Measurements from ENCODE around the gene BMP7. TPM values are rescaled to one million over a fixed set of nuclear protein-coding genes. Genes with fewer than 3 reads are reported as not detected.

Gene BMP7
- total RNA-seq, 1 experiment from 2014 or later, result 7.5 TPM

DNA sequence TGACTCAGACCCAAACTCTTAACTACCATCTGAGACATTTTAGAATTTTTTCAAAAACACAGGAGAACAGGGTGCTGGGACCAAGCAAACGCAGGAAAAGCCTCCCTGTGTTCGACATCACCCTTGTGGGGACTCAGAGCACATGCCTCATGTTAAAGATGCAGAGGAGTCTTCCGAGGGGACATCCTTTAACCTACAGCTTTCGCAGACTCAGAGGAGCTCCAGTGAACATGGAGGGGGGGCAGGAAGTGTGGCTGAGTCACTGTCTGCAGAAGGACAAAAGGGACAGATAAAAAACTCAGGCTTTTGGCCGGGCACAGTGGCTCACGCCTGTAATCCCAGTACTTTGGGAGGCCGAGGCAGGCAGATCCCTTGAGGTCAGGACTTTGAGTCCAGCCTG is 15.1 kb downstream of the BMP7 start:
- Histone ChIP-seq H3K27me3 (replicated peaks; ENCODE audit: insufficient read depth, low read depth, low read length, poor library complexity) (no peaks in the 10 kb centered on the region), H3K4me3 (ENCODE audit: low read depth, low read length, poor library complexity, severe bottlenecking) (no peak overlapping the region), H3K27ac (ENCODE audit: low read depth, low read length, poor library complexity, severe bottlenecking) (peak overlapping the region; percentile 46), H3K9me3 (ENCODE audit: low read depth, low read length, poor library complexity, severe bottlenecking) (no peaks in the 10 kb centered on the region), H3K4me1 (ENCODE audit: insufficient read depth, low read length, poor library complexity, severe bottlenecking) (peaks cover 42% of the 10 kb centered on the region), H3K36me3 (ENCODE audit: insufficient read depth, low read length, poor library complexity, severe bottlenecking) (no peaks in the 10 kb centered on the region)
- BruUV-seq (replicated peaks), result no TSS peak
- ChIA-PET CTCF (no interaction called here), POLR2A (ENCODE audit: low non-redundant PET) (no interaction called here)
- TF ChIP-seq EZH2 (IDR thresholded peaks at IDR 0.05; ENCODE audit: borderline replicate concordance, low read depth, low read length, poor library complexity, severe bottlenecking), result no peak
- TF ChIP-seq, protein P1, sequence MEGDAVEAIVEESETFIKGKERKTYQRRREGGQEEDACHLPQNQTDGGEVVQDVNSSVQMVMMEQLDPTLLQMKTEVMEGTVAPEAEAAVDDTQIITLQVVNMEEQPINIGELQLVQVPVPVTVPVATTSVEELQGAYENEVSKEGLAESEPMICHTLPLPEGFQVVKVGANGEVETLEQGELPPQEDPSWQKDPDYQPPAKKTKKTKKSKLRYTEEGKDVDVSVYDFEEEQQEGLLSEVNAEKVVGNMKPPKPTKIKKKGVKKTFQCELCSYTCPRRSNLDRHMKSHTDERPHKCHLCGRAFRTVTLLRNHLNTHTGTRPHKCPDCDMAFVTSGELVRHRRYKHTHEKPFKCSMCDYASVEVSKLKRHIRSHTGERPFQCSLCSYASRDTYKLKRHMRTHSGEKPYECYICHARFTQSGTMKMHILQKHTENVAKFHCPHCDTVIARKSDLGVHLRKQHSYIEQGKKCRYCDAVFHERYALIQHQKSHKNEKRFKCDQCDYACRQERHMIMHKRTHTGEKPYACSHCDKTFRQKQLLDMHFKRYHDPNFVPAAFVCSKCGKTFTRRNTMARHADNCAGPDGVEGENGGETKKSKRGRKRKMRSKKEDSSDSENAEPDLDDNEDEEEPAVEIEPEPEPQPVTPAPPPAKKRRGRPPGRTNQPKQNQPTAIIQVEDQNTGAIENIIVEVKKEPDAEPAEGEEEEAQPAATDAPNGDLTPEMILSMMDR (conservative IDR thresholded peaks at IDR 0.05; ENCODE audit: low read depth, low read length), result no peak
- intact Hi-C loops (cut with micrococcal nuclease; ENCODE audit: unreplicated experiment), result no loop called here
- peak; percentile 72 for DNase-seq (ENCODE audit: low spot score)

DNA sequence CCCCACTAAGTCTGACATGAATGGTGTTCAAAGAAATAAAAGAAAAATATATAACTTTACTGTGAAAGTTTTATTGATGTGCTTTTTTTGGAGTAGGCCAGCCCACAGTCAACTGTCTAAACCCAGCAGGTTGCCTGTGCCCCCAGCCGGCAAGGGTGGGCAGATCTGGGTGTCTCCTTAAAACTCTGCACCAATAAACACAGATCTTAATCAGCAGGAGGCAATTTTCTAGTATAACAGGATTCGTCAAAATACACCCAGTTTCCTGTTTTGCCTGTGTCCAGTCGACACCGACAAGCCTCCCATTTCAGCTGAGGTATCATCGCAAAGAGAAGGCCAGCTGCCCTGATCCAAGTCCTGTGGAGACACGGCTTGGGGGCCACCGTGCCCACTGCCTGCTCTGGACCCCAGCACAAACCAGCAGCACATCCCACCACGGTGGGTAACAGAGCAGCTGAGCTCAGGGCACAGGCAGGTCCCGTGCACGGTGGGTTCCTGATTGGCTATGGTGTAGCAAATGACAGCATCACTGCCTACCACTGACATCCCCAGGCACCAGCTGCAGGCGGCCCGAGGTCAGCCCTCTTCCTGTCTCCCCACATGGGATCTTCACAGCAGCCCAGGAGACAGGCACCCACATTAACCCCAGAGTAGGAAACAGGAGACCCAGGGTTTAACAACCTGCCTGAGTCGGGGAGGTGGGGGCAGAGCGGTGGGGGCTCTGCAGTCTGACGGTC is 15.7 kb downstream of the BMP7 start:
- H3K27ac ChIP-seq (ENCODE audit: low read depth, low read length, poor library complexity, severe bottlenecking), result peak overlapping the region; percentile 46
- intact Hi-C loops (cut with micrococcal nuclease; ENCODE audit: unreplicated experiment), result no loop called here

DNA sequence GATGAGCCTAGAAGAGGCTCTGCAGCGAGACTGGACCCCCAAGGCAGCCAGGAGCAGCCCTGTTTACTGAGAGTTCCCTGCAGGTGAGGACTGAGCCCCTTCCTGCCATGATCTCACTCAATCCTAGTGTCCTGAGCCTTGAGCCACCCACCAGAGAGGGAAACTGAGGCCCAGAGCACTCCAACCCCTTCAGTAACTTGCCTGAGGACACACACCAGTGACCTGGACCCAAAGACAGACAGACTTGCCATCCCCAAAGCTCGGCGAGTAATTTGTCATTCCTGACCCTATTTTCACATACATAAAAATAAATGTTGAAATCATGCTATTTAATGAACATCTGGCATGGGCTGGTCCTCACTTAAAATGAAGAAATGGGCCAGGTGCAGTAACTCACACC is 16.7 kb downstream of the BMP7 start:
- intact Hi-C loops (cut with micrococcal nuclease; ENCODE audit: unreplicated experiment), result no loop called here
- ChIA-PET POLR2A (ENCODE audit: low non-redundant PET) (no interaction called here), CTCF (no interaction called here)
- BruUV-seq (replicated peaks), result no TSS peak
- no peaks in the 10 kb centered on the region for H3K9me3 ChIP-seq (ENCODE audit: low read depth, low read length, poor library complexity, severe bottlenecking)
- TF ChIP-seq, protein P1 (conservative IDR thresholded peaks at IDR 0.05; ENCODE audit: low read depth, low read length), result no peak
- TF ChIP-seq EZH2 (IDR thresholded peaks at IDR 0.05; ENCODE audit: borderline replicate concordance, low read depth, low read length, poor library complexity, severe bottlenecking), result no peak
- H3K27ac ChIP-seq (ENCODE audit: low read depth, low read length, poor library complexity, severe bottlenecking), result no peak overlapping the region
- H3K27me3 ChIP-seq (replicated peaks; ENCODE audit: insufficient read depth, low read depth, low read length, poor library complexity), result no peaks in the 10 kb centered on the region
- H3K4me1 ChIP-seq (ENCODE audit: insufficient read depth, low read length, poor library complexity, severe bottlenecking), result peaks cover 35% of the 10 kb centered on the region
- H3K4me3 ChIP-seq (ENCODE audit: low read depth, low read length, poor library complexity, severe bottlenecking), result no peak overlapping the region
- DNase-seq (ENCODE audit: low spot score), result no peak
- H3K36me3 ChIP-seq (ENCODE audit: insufficient read depth, low read length, poor library complexity, severe bottlenecking), result no peaks in the 10 kb centered on the region

More for the DNA sequence above, 15.7 kb downstream of the BMP7 start:
- peak overlapping the region; percentile 11 for H3K4me3 ChIP-seq (ENCODE audit: low read depth, low read length, poor library complexity, severe bottlenecking)
- peaks cover 36% of the 10 kb centered on the region for H3K4me1 ChIP-seq (ENCODE audit: insufficient read depth, low read length, poor library complexity, severe bottlenecking)
- H3K36me3 ChIP-seq (ENCODE audit: insufficient read depth, low read length, poor library complexity, severe bottlenecking), result no peaks in the 10 kb centered on the region
- H3K27me3 ChIP-seq (replicated peaks; ENCODE audit: insufficient read depth, low read depth, low read length, poor library complexity), result no peaks in the 10 kb centered on the region
- no peaks in the 10 kb centered on the region for H3K9me3 ChIP-seq (ENCODE audit: low read depth, low read length, poor library complexity, severe bottlenecking)
- BruUV-seq (replicated peaks), result no TSS peak
- ChIA-PET POLR2A (ENCODE audit: low non-redundant PET) (no interaction called here), CTCF (no interaction called here)
- peak; percentile 59 for DNase-seq (ENCODE audit: low spot score)
- TF ChIP-seq, protein P1 (conservative IDR thresholded peaks at IDR 0.05; ENCODE audit: low read depth, low read length), result no peak
- no peak for TF ChIP-seq EZH2 (IDR thresholded peaks at IDR 0.05; ENCODE audit: borderline replicate concordance, low read depth, low read length, poor library complexity, severe bottlenecking)

All from A673 (cell line).